HEK293 (cell line): Measurements from ENCODE around the gene PLEKHA1.

Experiments
- CTCF ChIA-PET: fragments of 350-600 bp; formaldehyde crosslinking; extraction: SDS; loops from one replicate; lab custom pipeline; 2021; ENCODE audit warnings: antibody characterized with exemption; lab: Yijun Ruan, JAX
- POLR2A ChIA-PET: fragments of 300-600 bp; formaldehyde crosslinking; extraction: SDS; loops from one replicate; lab custom pipeline; 2020; ENCODE audit warnings: antibody characterized with exemption, inconsistent platforms; lab: Yijun Ruan, JAX
- H3K27ac ChIP-seq: fragments of 200-500 bp; sonication (Bioruptor generic); 2 replicates; pipeline ENCODE4 v1.5.1; 2014; ENCODE audit warnings: low read depth, low read length, control low read depth, inconsistent platforms; ENCODE audit errors: extremely low read depth
- H3K36me3 ChIP-seq, 2 experiments: fragments of 200-500 bp in 1 of 2; sonication (Bioruptor generic) in 1 of 2; 1 replicate in 1 of 2; 2 replicates in 1 of 2; pipeline ENCODE4 v1.5.1; 2014 to 2017; ENCODE audit warnings: inconsistent platforms in 2 of 2, low read length in 2 of 2; ENCODE audit not compliant: control insufficient read depth in 2 of 2, insufficient read depth in 1 of 2
- H3K4me1 ChIP-seq: fragments of 200-500 bp; sonication (Bioruptor generic); 2 replicates; pipeline ENCODE4 v1.5.1; 2014; ENCODE audit warnings: mild to moderate bottlenecking, low read length, inconsistent platforms; ENCODE audit not compliant: control insufficient read depth, insufficient read depth
- H3K4me3 ChIP-seq: 2 replicates; pipeline ENCODE4 v1.5.1; 2011; ENCODE audit warnings: low read depth, mild to moderate bottlenecking, control low read depth, low read length, moderate library complexity
- H3K9me3 ChIP-seq: fragments of 200-500 bp; sonication (Bioruptor generic); 2 replicates; pipeline ENCODE4 v1.5.1; 2014; ENCODE audit warnings: low read depth, low read length, inconsistent platforms; ENCODE audit not compliant: control insufficient read depth, insufficient read depth
- ATF2 ChIP-seq: fragments of 450-650 bp; formaldehyde crosslinking; IDR thresholded peaks from 2 replicates; pipeline ENCODE4 v1.5.1; 2016; ENCODE audit warnings: missing biosample characterization, missing genetic modification characterization, low read depth
- CTCF ChIP-seq: fragments of 450-650 bp; formaldehyde crosslinking; IDR thresholded peaks from 2 replicates; pipeline ENCODE4 v1.5.1; 2016; ENCODE audit warnings: missing biosample characterization, missing genetic modification characterization
- HOXD13 ChIP-seq: sonication (generic); formaldehyde crosslinking; IDR thresholded peaks from 2 replicates; pipeline ENCODE4 v1.8.0; 2022; ENCODE audit warnings: missing genetic modification reagents, borderline replicate concordance
- INSM2 ChIP-seq: fragments of 450-650 bp; formaldehyde crosslinking; IDR thresholded peaks from 2 replicates; pipeline ENCODE4 v1.5.1; 2016; ENCODE audit warnings: missing biosample characterization, missing genetic modification characterization
- KLF1 ChIP-seq: fragments of 450-650 bp; formaldehyde crosslinking; IDR thresholded peaks from 2 replicates; pipeline ENCODE4 v1.5.1; 2016; ENCODE audit warnings: missing biosample characterization, missing genetic modification characterization
- KLF16 ChIP-seq: fragments of 450-650 bp; formaldehyde crosslinking; IDR thresholded peaks from 2 replicates; pipeline ENCODE4 v1.5.1; 2017; ENCODE audit warnings: missing biosample characterization, missing genetic modification characterization
- KLF17 ChIP-seq: fragments of 450-650 bp; formaldehyde crosslinking; IDR thresholded peaks from 2 replicates; pipeline ENCODE4 v1.5.1; 2016; ENCODE audit warnings: missing biosample characterization, missing genetic modification characterization
- OSR2 ChIP-seq: fragments of 450-650 bp; formaldehyde crosslinking; IDR thresholded peaks from 2 replicates; pipeline ENCODE4 v1.5.1; 2016; ENCODE audit warnings: missing biosample characterization, missing genetic modification characterization
- RBAK ChIP-seq: fragments of 450-650 bp; formaldehyde crosslinking; IDR thresholded peaks from 2 replicates; pipeline ENCODE4 v1.5.1; 2016; ENCODE audit warnings: missing biosample characterization, missing genetic modification characterization
- REPIN1 ChIP-seq: fragments of 450-650 bp; formaldehyde crosslinking; IDR thresholded peaks from 2 replicates; pipeline ENCODE4 v1.5.1; 2017; ENCODE audit warnings: missing biosample characterization, missing genetic modification characterization, low read depth
- REST ChIP-seq: fragments of 450-650 bp; formaldehyde crosslinking; IDR thresholded peaks from 2 replicates; pipeline ENCODE4 v1.5.1; 2016; ENCODE audit warnings: missing biosample characterization, missing genetic modification characterization
- TRIM28 ChIP-seq: IDR thresholded peaks from 2 replicates; pipeline ENCODE4 v1.6.1; 2011; ENCODE audit warnings: low read length, control low read depth, borderline replicate concordance
- ZBTB1 ChIP-seq: fragments of 450-650 bp; formaldehyde crosslinking; IDR thresholded peaks from 2 replicates; pipeline ENCODE4 v1.5.1; 2016; ENCODE audit warnings: missing biosample characterization, missing genetic modification characterization
- ZFP37 ChIP-seq: fragments of 450-650 bp; formaldehyde crosslinking; IDR thresholded peaks from 2 replicates; pipeline ENCODE4 v1.5.1; 2016; ENCODE audit warnings: missing biosample characterization, missing genetic modification characterization
- ZNF16 ChIP-seq: fragments of 450-650 bp; formaldehyde crosslinking; IDR thresholded peaks from 2 replicates; pipeline ENCODE4 v1.5.1; 2016; ENCODE audit warnings: low read depth, missing biosample characterization, missing genetic modification characterization
- ZNF280D ChIP-seq: fragments of 450-650 bp; formaldehyde crosslinking; IDR thresholded peaks from 2 replicates; pipeline ENCODE4 v1.5.1; 2016; ENCODE audit warnings: missing biosample characterization, missing genetic modification characterization
- ZNF311 ChIP-seq: fragments of 450-650 bp; formaldehyde crosslinking; IDR thresholded peaks from 2 replicates; pipeline ENCODE4 v1.5.1; 2017; ENCODE audit warnings: missing biosample characterization, missing genetic modification characterization, borderline replicate concordance
- ZNF37A ChIP-seq: fragments of 450-650 bp; IDR thresholded peaks from 2 replicates; pipeline ENCODE4 v1.5.1; 2018; ENCODE audit warnings: missing biosample characterization, missing genetic modification characterization
- ZNF423 ChIP-seq: fragments of 450-650 bp; formaldehyde crosslinking; IDR thresholded peaks from 2 replicates; pipeline ENCODE4 v1.5.1; 2016; ENCODE audit warnings: missing biosample characterization, missing genetic modification characterization
- ZNF521 ChIP-seq: fragments of 450-650 bp; formaldehyde crosslinking; IDR thresholded peaks from 2 replicates; pipeline ENCODE4 v1.5.1; 2017; ENCODE audit warnings: missing biosample characterization, mild to moderate bottlenecking, missing genetic modification characterization
- ZNF791 ChIP-seq: fragments of 450-650 bp; formaldehyde crosslinking; IDR thresholded peaks from 2 replicates; pipeline ENCODE4 v1.5.1; 2016; ENCODE audit warnings: missing biosample characterization, missing genetic modification characterization
- ZNF837 ChIP-seq: fragments of 450-650 bp; formaldehyde crosslinking; IDR thresholded peaks from 2 replicates; pipeline ENCODE4 v1.5.1; 2016; ENCODE audit warnings: missing biosample characterization, missing genetic modification characterization

The PLEKHA1 gene

GRCh38 chr10:122325235-122325634 is 49.3 kb upstream of the PLEKHA1 start:
- H3K4me1 ChIP-seq = no peaks in the 10 kb centered on the region
- no peak for TF ChIP-seq REPIN1
- no peak for TF ChIP-seq ZNF311
- TF ChIP-seq ZFP37 (tag by site-specific recombination) = no peak
- TF ChIP-seq ATF2 (tag by site-specific recombination) = no peak
- no peak for TF ChIP-seq TRIM28
- TF ChIP-seq ZNF837 = no peak
- no peak for TF ChIP-seq KLF1 (tag by site-specific recombination)
- TF ChIP-seq INSM2 (tag by site-specific recombination) = no peak
- no peak for TF ChIP-seq HOXD13
- TF ChIP-seq KLF16 (tag by site-specific recombination) = no peak
- H3K27ac ChIP-seq = no peak overlapping the region
- ChIA-PET POLR2A (no interaction called here), CTCF (interaction anchor here (2.7 kb wide), 1 partner anchor 27 kb away, joined by 14 read pairs; no protein-coding TSS in a partner anchor)
- no peaks in the 10 kb centered on the region for H3K36me3 ChIP-seq
- no peak overlapping the region for H3K4me3 ChIP-seq
- H3K9me3 ChIP-seq = no peaks in the 10 kb centered on the region

- Histone ChIP-seq H3K4me1 (no peaks in the 10 kb centered on the region), H3K9me3 (no peaks in the 10 kb centered on the region), H3K4me3 (no peak overlapping the region), H3K36me3 (no peaks in the 10 kb centered on the region), H3K27ac (no peak overlapping the region)
- CTCF ChIA-PET = no interaction called here
- POLR2A ChIA-PET = no interaction called here
- TF ChIP-seq KLF17 (tag by site-specific recombination) (no peak), ZNF423 (no peak), ATF2 (tag by site-specific recombination) (no peak), ZNF280D (tag by site-specific recombination) (no peak), REST (tag by site-specific recombination) (no peak), ZNF37A (tag by site-specific recombination) (no peak), ZBTB1 (no peak), CTCF (tag by site-specific recombination) (no peak), ZNF521 (tag by site-specific recombination) (no peak), HOXD13 (no peak), OSR2 (tag by site-specific recombination) (no peak), ZNF791 (tag by site-specific recombination) (no peak), ZNF16 (tag by site-specific recombination) (no peak), RBAK (tag by site-specific recombination) (no peak)
These were observed 48.1 kb upstream of the PLEKHA1 start for GRCh38 chr10:122326385-122326784.
